Measurements from ENCODE around the gene CLEC5A. TPM values are rescaled to one million over a fixed set of nuclear protein-coding genes. Genes with fewer than 3 reads are reported as not detected.

CLEC5A gene
- total and polyA plus RNA-seq, 12 donors = 0.17 to 5.8 (median 1.9) TPM; not detected in 1

DNA sequence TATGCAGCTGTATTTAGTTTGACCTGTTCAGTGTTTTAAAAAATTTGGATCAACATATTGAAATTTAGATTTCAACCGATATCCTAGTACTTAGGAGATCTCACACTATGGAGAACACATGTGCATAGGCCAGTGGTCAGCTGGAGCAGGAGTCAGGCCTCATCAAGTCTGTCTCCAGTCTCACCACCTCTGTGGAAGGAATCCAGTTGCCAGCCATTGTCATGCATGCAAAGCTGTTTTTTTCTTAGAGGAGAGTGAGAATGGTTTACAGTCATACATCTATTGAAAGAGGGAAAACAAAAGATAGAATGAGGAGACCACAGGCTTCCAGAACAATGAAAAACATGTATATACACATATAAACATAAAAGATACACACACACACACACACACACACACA is 7.6 kb upstream of the CLEC5A start:
- DNase-seq = no peak
- 54 to 84% (median 72%) methylated on average over 1 of the region's 1 CpG for WGBS, 4 donors
- Histone ChIP-seq H3K4me1 (replicated peaks in 1 of 2) (no peaks in the 10 kb centered on the region), H3K27me3 (no peaks in the 10 kb centered on the region), H3K4me3 (no peak overlapping the region), H3K9me3 (replicated peaks in 1 of 3) (no peaks in the 10 kb centered on the region), H3K27ac (no peak overlapping the region), H3K36me3 (replicated peaks in 1 of 2) (no peaks in the 10 kb centered on the region)
- TF ChIP-seq, protein P1, sequence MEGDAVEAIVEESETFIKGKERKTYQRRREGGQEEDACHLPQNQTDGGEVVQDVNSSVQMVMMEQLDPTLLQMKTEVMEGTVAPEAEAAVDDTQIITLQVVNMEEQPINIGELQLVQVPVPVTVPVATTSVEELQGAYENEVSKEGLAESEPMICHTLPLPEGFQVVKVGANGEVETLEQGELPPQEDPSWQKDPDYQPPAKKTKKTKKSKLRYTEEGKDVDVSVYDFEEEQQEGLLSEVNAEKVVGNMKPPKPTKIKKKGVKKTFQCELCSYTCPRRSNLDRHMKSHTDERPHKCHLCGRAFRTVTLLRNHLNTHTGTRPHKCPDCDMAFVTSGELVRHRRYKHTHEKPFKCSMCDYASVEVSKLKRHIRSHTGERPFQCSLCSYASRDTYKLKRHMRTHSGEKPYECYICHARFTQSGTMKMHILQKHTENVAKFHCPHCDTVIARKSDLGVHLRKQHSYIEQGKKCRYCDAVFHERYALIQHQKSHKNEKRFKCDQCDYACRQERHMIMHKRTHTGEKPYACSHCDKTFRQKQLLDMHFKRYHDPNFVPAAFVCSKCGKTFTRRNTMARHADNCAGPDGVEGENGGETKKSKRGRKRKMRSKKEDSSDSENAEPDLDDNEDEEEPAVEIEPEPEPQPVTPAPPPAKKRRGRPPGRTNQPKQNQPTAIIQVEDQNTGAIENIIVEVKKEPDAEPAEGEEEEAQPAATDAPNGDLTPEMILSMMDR (IDR thresholded peaks at IDR 0.05) = no peak
- TF ChIP-seq POLR2A (IDR thresholded peaks at IDR 0.05) = no peak
- intact Hi-C loops (cut with DNase I) = no loop called here

DNA sequence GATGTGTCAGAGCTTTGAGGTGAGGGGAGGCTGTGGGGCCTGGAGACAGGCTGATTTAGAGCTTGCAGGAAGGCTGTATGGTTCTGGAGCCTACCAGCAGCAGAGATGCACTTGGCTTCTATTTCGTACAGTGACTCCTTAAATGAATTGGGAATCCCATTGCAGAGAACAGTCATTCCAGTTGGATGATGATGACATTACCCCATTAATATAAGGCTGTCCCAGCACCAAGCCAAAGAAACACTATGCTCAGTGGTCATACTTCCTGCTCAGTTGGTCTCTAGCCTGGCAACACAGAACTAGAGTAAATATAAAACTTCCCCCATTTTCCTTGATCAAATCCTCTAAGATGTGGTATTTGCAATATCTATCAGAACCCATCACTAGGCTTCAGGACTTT is 5.7 kb upstream of the CLEC5A start:
- Histone ChIP-seq H3K27me3 (no peaks in the 10 kb centered on the region), H3K36me3 (replicated peaks in 1 of 2) (no peaks in the 10 kb centered on the region), H3K27ac (no peak overlapping the region), H3K9me3 (replicated peaks in 1 of 3) (no peaks in the 10 kb centered on the region), H3K4me3 (no peak overlapping the region), H3K4me1 (replicated peaks in 1 of 2) (no peaks in the 10 kb centered on the region)
- TF ChIP-seq, protein P1 (IDR thresholded peaks at IDR 0.05) = no peak
- TF ChIP-seq POLR2A (IDR thresholded peaks at IDR 0.05) = no peak
- no peak for DNase-seq
- intact Hi-C loops (cut with DNase I) = no loop called here
- 63 to 91% (median 75%) methylated on average over 1 of the region's 1 CpG for WGBS, 4 donors

DNA sequence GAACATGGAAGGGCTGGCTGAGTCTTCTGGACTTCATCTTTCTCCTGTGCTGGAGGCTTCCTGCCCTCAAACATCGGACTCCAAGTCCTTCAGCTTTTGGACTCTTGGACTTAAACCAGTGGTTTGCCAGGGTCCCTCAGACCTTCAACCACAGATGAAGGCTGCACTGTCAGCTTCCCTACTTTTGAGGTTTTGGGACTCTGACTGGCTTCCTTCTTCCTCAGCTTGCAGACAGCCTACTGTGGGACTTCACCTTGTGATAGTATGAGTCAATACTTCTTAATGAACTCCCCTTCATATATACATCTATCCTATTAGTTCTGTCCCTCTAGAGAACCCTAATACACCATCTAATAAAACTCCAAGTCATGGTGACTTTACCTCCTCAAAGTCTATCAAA is 4.0 kb upstream of the CLEC5A start:
- TF ChIP-seq POLR2A (IDR thresholded peaks at IDR 0.05) = no peak
- TF ChIP-seq, protein P1 (IDR thresholded peaks at IDR 0.05) = no peak
- intact Hi-C loops (cut with DNase I) = no loop called here
- no peaks in the 10 kb centered on the region for H3K9me3 ChIP-seq (replicated peaks in 1 of 3)
- no peaks in the 10 kb centered on the region for H3K4me1 ChIP-seq (replicated peaks in 1 of 2)
- peak in 1 of 7 donors; percentile 22 for DNase-seq
- no peak overlapping the region for H3K27ac ChIP-seq
- WGBS, 4 donors = 64 to 90% (median 80%) methylated on average over 1 of the region's 1 CpG
- no peaks in the 10 kb centered on the region for H3K27me3 ChIP-seq
- H3K4me3 ChIP-seq = no peak overlapping the region
- no peaks in the 10 kb centered on the region for H3K36me3 ChIP-seq (replicated peaks in 1 of 2)

DNA sequence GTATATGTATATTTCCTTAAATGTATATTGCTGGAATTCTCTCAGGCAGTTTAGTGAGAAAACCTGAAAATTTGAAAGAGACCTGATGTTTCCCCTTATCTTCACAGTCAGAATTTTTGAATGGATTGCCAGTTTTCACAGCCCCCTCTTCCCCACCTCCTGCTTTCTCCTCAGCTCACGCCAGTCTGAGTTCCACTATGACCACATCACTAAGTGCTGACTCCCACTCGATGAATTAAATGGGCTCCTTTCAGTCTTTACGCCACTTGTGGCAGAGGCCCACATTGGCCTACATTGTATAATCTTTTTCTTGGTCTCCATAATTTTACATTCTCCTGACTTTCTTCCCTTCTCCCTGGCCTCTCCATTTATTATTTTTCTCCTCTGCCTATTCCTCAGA is 3.1 kb upstream of the CLEC5A start:
- Histone ChIP-seq H3K36me3 (replicated peaks in 1 of 2) (no peaks in the 10 kb centered on the region), H3K4me1 (replicated peaks in 1 of 2) (no peaks in the 10 kb centered on the region), H3K27me3 (no peaks in the 10 kb centered on the region), H3K4me3 (no peak overlapping the region), H3K27ac (no peak overlapping the region), H3K9me3 (replicated peaks in 1 of 3) (no peaks in the 10 kb centered on the region)
- intact Hi-C loops (cut with DNase I) = no loop called here
- 62 to 75% (median 72%) methylated on average over 3 of the region's 3 CpGs for WGBS, 4 donors
- no peak for DNase-seq
- TF ChIP-seq, protein P1 (IDR thresholded peaks at IDR 0.05) = no peak
- TF ChIP-seq POLR2A (IDR thresholded peaks at IDR 0.05) = no peak

Measured in adrenal gland (tissue), 12 donors.